ENCODE measurements around the gene TMSB10. TPM values are rescaled to one million over a fixed set of nuclear protein-coding genes. Genes with fewer than 3 reads are reported as not detected.
A peak's percentile ranks its signal among the peaks of the same experiment; 100 is the strongest.

Gene TMSB10
- total RNA-seq, 1 donor from 2014 or later: 2,521 TPM

DNA sequence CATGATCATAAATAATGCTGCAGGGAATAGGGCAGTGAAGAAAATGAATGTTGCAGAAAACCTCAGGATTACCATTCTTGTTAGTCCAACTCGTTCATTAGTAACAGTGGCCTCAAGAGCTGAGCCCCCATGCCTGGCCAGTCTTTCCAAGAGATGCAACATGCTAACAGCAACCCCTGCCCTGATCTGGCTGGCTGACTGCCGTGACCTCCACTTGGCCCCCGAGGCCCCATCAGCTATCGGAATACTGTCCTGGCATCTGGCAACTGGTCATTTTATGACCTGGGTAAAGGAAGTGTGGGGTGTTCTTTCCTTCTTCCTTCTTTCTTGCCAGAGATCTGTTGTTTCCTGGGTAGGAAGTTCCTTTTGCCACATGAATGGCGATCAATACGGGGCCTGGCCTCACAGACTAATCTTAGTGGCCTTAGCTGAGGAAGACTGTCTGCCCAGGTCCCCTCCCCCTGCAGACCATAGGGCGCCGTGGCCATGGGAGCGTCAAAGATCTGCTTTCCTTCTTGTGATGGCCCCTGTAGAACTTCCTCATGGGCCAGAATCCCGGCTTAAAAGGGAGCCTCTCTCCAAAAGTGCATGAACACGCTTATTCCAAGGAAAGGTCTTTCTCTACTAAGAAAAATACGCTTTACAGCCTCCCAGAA is 14.0 kb upstream of the TMSB10 start:
- Mint-ChIP-seq H3K36me3 (ENCODE audit: low read depth) (no peaks in the 10 kb centered on the region), H3K9me3 (ENCODE audit: low read depth) (no peaks in the 10 kb centered on the region), H3K4me1 (ENCODE audit: low read depth) (peaks cover 32% of the 10 kb centered on the region), H3K4me3 (ENCODE audit: unreplicated experiment) (no peak overlapping the region), H3K27me3 (ENCODE audit: low read depth) (no peaks in the 10 kb centered on the region), H3K27ac (ENCODE audit: unreplicated experiment) (no peak overlapping the region)
- TF ChIP-seq, protein P1, sequence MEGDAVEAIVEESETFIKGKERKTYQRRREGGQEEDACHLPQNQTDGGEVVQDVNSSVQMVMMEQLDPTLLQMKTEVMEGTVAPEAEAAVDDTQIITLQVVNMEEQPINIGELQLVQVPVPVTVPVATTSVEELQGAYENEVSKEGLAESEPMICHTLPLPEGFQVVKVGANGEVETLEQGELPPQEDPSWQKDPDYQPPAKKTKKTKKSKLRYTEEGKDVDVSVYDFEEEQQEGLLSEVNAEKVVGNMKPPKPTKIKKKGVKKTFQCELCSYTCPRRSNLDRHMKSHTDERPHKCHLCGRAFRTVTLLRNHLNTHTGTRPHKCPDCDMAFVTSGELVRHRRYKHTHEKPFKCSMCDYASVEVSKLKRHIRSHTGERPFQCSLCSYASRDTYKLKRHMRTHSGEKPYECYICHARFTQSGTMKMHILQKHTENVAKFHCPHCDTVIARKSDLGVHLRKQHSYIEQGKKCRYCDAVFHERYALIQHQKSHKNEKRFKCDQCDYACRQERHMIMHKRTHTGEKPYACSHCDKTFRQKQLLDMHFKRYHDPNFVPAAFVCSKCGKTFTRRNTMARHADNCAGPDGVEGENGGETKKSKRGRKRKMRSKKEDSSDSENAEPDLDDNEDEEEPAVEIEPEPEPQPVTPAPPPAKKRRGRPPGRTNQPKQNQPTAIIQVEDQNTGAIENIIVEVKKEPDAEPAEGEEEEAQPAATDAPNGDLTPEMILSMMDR (IDR thresholded peaks at IDR 0.05): no peak
- no peak for DNase-seq (ENCODE audit: low spot score)

GRCh38 chr2:84894131-84894586 is 11.3 kb upstream of the TMSB10 start:
- Mint-ChIP-seq H3K4me3 (ENCODE audit: unreplicated experiment) (no peak overlapping the region), H3K36me3 (ENCODE audit: low read depth) (no peaks in the 10 kb centered on the region), H3K27me3 (ENCODE audit: low read depth) (no peaks in the 10 kb centered on the region), H3K27ac (ENCODE audit: unreplicated experiment) (peak overlapping the region; percentile 30), H3K4me1 (ENCODE audit: low read depth) (peaks cover 48% of the 10 kb centered on the region), H3K9me3 (ENCODE audit: low read depth) (no peaks in the 10 kb centered on the region)
- TF ChIP-seq, protein P1 (IDR thresholded peaks at IDR 0.05): no peak
- DNase-seq (ENCODE audit: low spot score): no peak

- TF ChIP-seq, protein P1 (IDR thresholded peaks at IDR 0.05): no peak
- no peak overlapping the region for H3K4me3 Mint-ChIP-seq (ENCODE audit: unreplicated experiment)
- H3K4me1 Mint-ChIP-seq (ENCODE audit: low read depth): peaks cover 54% of the 10 kb centered on the region
- DNase-seq (ENCODE audit: low spot score): no peak
- no peaks in the 10 kb centered on the region for H3K27me3 Mint-ChIP-seq (ENCODE audit: low read depth)
- H3K27ac Mint-ChIP-seq (ENCODE audit: unreplicated experiment): peak overlapping the region; percentile 78
- H3K9me3 Mint-ChIP-seq (ENCODE audit: low read depth): no peaks in the 10 kb centered on the region
- H3K36me3 Mint-ChIP-seq (ENCODE audit: low read depth): no peaks in the 10 kb centered on the region
These were observed 10.5 kb upstream of the TMSB10 start for GRCh38 chr2:84894758-84895520.

GRCh38 chr2:84896567-84896966 is 8.9 kb upstream of the TMSB10 start:
- H3K27me3 Mint-ChIP-seq (ENCODE audit: low read depth): no peaks in the 10 kb centered on the region
- no peaks in the 10 kb centered on the region for H3K36me3 Mint-ChIP-seq (ENCODE audit: low read depth)
- peaks cover 2% of the 10 kb centered on the region for H3K9me3 Mint-ChIP-seq (ENCODE audit: low read depth)
- DNase-seq (ENCODE audit: low spot score): no peak
- H3K4me3 Mint-ChIP-seq (ENCODE audit: unreplicated experiment): no peak overlapping the region
- peak overlapping the region; percentile 29 for H3K27ac Mint-ChIP-seq (ENCODE audit: unreplicated experiment)
- H3K4me1 Mint-ChIP-seq (ENCODE audit: low read depth): peaks cover 54% of the 10 kb centered on the region
- TF ChIP-seq, protein P1 (IDR thresholded peaks at IDR 0.05): no peak

- Mint-ChIP-seq H3K27me3 (ENCODE audit: low read depth) (no peaks in the 10 kb centered on the region), H3K27ac (ENCODE audit: unreplicated experiment) (peak overlapping the region; percentile 95), H3K36me3 (ENCODE audit: low read depth) (no peaks in the 10 kb centered on the region), H3K4me3 (ENCODE audit: unreplicated experiment) (no peak overlapping the region), H3K4me1 (ENCODE audit: low read depth) (peaks cover 54% of the 10 kb centered on the region), H3K9me3 (ENCODE audit: low read depth) (peaks cover 4% of the 10 kb centered on the region)
- no peak for DNase-seq (ENCODE audit: low spot score)
- TF ChIP-seq, protein P1 (IDR thresholded peaks at IDR 0.05): no peak
These were observed 7.7 kb upstream of the TMSB10 start for GRCh38 chr2:84897773-84898172.
